DLD1 (cell line): ENCODE measurements around the gene CACNA1S.

ENCODE experiments used
- in situ Hi-C: cut with HindIII; loops from 2 replicates; pipeline ENCODE4 v1.10.0; 2017; ENCODE audit warnings: low sequenced_read_pairs

Gene CACNA1S

DNA sequence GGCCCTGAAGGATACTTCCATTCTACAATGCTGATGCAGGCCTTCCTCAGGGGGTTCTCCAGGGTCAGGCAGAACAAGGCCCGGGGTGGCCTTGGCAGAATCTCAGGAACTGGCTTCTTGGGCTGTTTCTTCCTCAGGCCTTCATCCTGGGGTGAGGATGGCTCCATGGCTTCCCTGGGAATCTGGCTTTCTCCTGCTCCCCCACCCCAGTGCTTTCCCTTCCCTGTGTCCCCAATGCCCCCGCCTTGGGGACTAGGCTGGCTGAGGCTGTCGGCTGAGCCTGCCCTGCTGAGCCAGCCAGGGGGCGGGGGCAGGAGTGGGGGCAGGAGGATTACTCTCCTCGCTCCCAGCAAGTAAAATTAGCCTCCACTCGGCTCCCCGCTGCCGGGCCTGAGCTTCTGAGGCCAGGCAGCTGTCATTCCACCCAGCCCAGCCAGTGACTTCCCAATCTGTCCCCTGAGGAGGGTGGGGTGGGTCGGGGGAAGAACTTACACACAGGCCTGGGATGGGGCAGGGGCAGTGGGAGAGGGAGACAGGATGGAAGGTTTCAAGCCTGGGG lies at the start of gene CACNA1S:
CACNA1S (minus strand) TSS at position 254 of the 559 bp plus-strand sequence; CDS start at position 167, 87 bp downstream.
- in situ Hi-C loops, result no loop called here

DNA sequence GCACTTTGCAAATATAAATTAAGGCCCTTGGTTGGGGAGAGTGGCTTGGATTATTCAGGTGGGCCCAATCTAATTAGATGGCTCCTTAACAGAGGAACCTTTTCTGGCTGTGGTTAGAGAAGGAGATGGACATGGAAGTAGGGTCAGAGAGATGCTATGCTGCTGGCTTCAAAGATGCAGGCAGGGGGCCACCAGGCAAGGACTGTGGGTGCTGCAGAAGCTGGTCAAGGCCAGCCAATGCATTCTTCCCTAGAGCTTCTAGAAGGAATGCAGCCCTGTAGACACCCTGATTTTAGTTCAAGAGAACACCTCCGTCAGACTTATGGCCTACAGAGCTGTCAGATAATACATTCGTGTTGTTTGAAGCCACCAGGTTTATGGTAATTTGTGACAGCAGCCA lies 45.7 kb upstream of the CACNA1S start:
- in situ Hi-C loops, result loop anchor here (5.0 kb wide), 2 partner anchors 69 to 144 kb away; no protein-coding TSS in a partner anchor

DNA sequence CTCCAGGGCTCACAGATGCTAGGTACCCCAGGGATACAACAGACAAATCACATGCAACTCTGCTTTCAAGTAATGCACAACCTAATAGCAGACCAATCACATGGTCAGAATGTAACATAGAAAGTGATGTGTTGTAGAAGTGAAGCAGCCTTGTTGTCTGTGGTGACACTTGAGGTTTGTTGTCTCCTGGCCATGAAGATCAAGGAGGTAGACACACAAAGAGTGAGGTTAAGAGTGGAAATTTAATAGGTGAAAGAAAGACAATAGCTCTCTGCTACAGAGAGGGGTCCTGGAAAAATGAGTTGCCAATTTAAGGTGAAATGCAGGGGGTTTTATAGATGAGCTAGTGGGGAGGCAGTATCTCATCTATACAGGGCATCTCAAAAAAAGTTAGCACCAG lies 44.6 kb upstream of the CACNA1S start:
- in situ Hi-C loops, result loop anchor here (5.0 kb wide), 2 partner anchors 70 to 145 kb away; no protein-coding TSS in a partner anchor

DNA sequence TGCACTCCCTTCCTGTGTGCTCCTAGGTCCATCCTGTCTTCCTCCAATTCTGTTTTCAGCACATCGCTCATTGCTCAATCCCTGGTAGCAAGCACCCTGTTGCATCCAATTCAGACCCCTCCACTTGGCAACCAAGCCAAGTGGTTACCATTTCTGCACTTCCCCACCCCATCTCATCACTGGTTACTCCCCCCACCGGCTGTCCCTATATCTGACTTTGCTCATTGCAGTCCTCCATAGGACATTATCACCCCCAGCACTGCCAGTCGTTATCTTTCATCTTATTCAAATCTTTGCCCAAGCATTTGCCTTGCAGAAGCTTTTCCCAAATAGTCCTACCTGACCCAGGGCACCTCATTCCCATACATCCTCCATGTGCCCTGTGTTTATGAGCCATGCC lies 44.1 kb upstream of the CACNA1S start:
- in situ Hi-C loops, result loop anchor here (5.0 kb wide), 2 partner anchors 71 to 146 kb away; no protein-coding TSS in a partner anchor

DNA sequence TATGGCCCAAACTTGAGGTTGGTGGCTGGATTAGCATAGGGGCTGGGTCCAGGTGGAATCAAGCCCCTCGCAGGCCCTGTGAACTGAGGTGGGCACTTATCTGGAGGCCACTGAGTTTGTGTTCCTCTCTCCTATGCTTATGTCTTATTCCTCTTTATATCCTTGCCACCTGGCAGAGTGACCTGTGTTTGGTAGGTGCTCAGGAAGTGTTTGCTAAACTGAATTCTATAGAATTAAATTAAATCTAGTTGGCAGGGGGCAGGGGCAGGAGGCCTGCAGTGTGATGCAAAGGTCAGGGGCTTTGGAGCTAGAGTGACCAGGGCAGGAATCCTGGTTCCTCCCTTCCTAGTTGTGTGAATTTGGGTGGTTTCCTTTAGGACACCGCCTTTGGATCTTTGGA lies 43.1 kb upstream of the CACNA1S start:
- in situ Hi-C loops, result loop anchor here (5.0 kb wide), 2 partner anchors 72 to 147 kb away; no protein-coding TSS in a partner anchor

DNA sequence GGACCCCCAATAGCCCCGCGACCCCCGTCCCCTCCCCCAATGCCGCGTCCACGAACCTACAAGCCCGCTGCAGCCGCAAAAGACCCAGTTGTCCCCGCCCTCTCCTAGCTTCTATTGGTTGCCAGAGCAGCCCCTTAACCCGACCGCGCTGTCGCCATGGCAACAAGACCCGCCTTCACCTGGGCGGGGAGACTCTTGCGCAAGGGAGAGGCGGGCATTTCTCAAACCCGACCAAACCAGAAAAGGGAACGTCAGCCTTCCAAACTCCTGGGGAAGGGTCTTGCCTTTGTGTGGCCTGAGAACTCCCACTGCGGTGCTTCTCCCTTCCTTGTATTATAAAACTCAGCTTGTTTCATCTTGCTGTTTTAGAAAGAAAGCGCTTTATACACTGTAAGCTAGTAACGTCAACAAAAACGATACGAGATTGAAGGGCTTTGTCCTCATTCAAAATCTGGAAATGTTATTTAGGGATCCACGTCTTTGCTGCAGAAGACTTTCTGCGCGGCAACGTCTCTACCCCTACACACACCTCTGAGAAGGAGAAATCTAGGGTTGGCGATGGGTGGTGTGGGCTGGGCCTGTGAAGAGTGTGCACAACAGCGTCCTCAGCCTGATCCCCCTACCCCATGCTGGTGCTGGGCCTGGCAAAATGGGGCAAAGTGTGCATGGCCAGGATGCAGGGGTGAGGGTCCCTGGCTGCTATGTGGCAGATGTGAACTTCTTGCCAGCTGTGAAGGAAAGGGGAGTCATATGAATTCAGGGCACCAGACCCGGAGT lies 42.4 kb upstream of the CACNA1S start, which contains the start of gene TMEM9:
TMEM9 (minus strand) TSS at position 86 of the 777 bp plus-strand sequence. CDS start 551 bp downstream, outside the sequence.
- in situ Hi-C loops, result loop anchor here (5.0 kb wide), 2 partner anchors 73 to 148 kb away; no protein-coding TSS in a partner anchor

DNA sequence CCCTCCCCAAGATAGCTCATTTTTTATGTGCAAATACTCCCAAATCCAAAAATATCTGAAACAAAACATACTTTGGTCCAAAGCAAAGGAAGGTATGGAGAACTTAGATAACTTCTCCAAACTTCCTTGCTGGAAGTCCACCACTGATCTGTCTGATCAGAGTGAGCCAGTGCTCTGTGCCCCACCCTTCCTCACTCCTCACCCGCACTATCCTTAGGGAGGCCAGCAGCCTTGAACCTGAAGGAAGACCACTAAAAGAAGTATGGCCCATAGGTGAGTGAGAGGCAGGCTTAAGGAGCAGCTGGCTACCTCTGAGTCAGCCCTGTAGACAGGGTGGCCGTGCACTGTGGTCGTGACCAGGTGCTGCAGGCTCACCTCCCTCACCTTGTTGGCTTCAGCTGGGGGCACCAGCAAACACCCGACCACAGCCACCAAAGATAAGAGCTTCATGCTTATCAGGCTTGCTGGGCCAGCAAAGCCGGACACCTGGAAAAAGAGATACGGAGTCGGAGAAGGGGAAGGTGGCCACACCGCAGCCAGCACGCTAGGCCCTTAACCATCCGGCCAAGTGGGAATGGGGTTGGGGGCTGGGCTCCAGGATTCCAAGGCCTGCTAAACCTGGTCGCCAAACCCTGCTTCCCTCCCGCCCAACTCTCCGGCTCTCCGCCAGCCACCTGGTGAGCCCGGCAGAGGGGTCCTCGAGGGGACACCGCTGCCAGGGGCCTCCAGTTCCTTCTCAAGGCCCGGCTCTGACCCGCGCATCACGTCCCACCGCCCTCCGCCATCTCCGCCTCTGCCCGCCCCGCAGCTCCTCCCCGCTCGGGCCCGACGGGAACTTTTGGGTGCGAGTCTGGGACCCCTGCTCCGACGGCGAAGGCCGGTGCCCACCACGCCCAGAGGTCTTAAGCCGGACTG lies 41.5 kb upstream of the CACNA1S start:
- in situ Hi-C loops, result no loop called here

DNA sequence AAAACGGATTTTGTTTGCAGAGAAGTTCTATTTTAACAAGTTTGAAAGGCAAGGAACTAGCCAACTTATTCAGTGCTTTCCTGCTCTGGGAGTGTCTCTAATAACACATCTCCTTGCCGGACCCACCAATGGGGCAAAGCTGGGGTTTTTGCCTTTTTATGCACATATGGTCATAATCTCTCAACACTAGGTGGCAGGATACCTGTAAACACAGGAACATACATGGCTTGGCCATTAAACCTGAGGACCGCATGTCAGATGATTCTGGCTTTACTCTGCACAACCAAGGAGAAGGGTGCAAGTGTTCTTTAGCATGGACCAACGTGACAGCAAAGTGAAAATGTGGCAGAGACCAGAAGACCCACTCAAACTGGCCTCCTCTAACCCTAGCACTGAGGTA lies 37.2 kb upstream of the CACNA1S start:
- in situ Hi-C loops, result no loop called here

DNA sequence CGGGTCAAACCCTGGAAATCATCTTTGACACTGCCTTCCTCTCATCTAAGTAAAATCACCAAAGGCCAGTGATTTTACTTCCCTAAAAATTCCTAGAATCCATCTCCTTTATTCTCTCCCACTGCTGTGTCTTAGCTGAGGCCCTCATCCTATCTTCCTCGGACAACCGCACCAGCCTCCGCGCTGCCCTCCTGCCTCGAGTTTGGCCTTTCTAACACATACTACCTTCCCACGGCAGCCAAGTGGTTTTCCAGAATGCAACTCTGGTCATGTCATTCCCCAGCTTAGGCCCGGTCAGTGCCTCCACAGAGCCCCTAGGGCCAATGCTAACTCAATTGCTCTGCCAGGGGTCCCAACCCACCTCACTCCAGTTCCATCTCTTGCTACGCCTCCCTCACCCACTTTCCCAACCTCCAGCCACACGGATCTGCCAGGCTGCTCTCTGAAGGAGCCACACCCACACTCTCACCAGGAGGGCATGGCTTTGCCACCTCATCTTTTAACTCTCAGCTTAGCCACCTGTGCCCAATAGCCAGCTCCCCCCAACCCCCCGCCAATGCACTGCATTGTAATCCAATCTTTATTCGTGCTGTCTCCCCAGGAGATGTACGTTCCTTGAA lies 35.3 kb upstream of the CACNA1S start:
- in situ Hi-C loops, result no loop called here

DNA sequence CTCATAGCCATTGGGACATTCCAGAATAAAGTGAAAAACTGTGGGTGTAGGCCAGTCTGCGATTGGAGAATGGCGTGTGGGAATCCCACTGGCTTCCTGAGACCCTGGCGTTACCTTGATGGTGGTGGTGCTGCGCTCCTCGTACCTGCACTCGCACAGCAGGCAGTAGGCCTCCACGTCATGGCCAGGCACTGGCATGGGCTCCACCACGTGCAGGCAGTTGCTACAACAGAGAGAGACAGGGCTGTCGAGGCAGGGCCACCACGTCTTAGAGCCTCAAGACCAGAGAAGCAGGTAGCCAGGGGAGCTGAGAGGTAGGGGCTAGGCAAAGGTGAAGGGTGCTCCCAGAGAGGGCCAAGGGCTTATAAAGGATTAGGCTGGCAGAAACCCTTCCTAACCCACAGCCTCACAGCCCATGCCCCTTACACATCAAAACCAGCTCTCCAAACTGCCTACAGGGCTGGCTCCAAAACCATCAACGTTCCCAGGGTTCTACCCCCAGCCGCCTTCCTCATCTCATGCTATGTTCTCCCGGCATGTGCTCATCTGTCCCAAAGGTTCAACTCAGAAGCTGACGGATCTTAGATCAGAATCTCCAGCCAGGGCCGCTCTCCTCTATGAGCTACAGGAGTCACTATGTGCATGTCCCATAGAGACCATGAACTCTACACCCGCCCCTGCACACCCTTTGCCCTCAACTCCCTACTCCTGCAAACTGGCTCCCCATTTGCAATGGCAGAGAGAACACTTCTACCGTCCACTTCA lies 34.6 kb upstream of the CACNA1S start:
- in situ Hi-C loops, result no loop called here

DNA sequence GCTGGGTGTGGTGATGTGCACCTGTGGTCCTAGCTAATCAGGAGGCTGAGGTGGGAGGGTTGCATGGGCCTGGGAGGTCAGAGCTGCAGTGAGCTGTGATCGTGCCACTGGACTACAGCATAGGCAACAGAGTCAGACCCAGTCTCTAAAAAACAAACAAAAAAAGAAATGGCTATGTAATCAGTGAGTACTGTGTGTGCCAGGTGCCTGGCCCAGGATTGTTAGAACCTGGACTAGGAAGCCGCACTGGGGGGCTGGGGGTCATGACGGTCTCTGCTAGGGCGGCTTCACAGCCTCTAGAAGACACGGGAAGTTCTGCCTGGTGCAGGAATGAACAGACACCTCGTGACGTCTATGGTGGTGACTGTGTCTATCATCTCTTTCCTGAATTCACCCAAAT lies 33.6 kb upstream of the CACNA1S start:
- in situ Hi-C loops, result no loop called here

DNA sequence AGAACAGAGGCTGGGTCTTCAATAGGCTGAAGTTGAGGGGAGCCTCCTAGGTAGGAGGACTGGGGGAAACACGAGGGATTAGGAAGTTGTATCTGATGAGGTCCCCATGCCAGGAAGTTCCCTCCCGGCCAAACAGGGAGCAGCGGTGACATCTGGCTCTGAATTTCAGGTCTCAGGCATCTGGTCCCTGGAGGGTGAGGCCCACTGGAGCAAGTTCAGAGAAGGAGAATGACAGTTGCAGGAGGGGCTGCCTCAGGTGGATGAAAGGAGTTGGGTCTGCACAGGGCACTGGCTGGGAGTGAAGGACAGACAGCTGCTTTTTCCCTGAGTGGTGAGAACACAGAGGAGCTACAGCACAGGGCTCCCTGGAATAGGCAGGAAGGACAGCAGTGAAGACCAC lies 32.9 kb upstream of the CACNA1S start:
- in situ Hi-C loops, result no loop called here

DNA sequence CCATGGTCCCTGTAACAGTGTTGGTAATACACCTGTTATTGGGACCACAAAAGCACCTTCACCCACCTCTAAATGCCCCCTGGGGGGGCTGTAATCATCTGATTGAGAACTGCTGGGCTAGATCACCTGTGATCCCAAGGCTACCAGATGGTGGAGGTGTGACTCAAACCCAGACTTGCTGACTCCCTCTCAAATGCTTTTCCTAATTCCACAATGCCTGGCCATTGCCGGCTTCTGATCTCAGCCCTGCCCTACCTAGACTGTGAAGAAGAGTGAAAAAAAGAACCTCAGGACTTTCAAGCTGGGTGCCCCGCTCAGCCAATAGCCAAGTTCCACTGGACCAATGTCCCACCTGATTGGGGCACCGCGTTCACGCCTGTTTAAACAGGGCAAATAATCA lies 32.5 kb upstream of the CACNA1S start:
- in situ Hi-C loops, result no loop called here

DNA sequence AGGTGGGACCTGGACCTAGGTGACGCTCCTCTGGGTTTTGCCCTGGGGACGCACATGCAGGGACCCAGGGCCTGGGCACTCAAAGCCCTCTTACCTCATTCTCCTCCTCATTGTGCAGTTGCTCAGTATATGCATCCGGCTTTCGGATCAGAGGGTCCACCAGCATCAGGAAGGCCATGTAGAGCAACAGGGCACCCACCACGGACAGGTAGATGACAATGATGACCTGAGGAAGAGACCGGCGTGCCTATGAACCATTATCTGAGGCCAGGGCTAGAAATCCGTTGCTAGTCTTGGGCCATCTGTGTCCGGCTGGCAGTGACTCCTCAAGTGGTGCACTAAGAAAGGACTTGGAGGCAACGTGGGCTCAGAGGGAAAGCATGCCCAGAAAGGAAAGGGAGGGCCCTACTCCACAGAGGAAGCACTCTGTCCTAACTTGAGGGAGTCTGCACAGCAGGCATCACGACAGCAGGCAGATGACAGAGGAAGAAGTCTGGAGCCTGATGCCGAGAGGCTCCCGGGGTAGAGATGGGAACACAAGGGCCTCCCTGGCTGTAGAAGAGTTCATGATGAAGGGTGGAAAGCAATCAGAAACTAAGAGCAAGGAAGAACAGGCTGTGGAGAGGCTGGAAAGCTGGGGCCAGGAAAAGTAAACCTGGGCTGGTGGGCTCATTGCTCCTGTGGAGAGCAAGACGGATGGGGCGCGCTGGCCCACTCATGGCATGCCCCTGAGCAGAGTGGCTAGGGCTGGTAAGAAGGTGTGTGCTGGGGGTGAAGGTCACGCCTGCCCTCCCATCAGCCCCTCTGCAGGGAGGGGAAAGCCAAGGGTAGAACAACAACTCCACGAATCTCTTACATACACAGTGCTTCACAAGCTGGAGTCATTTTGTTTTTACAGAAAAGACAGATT lies 31.8 kb upstream of the CACNA1S start:
- in situ Hi-C loops, result no loop called here

DNA sequence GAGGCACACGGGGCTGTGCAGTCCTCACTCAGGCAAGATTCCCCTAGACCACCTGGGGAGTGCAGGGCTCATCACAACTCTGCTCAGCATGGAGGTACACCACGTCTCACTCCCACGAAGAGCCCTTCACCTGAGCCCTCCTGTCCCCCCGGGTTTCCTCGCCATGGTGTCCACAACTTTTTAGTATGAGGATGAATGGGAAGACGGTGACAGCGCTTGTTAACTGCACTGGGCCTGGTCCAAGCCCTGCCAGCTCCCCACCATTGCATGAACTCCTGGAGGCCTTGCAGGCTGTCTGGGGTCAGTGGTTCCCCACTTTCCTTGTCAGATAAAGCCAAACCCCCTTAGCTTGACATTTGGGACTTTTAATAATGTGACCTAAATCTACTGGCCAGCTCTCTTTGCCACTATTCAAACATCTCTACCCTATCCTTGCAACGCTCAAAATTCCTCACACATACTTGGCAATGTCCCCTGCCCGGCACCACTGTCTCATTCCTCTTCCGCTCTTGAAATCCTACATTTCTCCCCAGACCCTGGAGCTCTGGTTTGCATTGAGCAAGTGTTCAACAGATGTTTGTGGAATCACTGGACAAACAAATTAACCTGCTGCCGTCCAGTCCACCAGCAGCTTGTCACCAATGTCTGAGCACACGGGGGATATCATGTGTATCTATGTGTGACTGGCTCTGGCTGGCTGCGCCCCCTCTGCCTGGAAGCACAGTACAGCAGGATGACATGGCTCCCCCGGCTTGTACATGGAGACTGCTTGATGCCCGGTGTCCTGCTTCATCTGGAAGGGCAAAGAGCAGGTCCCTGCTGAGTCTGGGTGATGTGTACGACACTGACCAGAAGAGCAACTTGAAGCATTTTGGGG lies 30.9 kb upstream of the CACNA1S start:
- in situ Hi-C loops, result no loop called here

DNA sequence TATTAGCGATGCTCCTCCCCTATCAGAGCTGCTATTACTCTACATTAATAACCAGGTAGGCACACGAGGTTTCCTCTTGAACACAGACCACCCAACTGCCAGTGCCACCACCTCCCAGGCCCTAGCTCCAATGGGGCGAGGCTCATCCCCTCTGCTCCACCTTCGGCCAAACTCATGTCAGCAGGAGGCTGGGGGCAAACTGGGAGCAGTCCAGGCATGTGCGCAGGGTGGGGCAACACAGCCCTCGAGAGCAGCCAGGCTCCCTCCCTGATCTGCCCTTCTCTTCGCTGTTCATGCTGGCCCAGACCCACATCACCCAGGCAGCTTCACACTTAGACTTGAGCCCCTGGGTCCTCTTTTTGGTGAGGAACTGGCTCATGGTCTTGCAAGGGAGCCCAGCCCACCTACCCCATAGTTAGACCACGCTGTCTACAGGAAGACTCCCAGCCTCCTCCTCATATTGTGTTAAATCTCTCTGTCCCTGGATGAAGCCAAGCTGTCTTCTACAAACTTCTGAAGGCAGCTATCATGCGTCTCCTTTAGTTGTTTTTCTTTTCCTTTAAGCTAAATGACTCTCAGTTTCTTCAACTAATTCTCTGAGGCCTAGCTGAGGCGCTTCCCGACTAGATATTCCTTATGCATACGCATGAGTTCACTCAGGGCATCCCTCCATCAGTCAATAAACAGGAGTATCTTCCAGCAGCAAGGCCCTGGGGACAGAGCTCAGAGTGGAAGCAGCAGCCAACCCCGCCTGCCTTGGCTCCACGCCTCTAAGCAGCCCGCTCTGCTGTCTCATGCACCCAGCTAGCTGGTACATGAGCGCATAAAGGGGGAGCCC lies 30.0 kb upstream of the CACNA1S start:
- in situ Hi-C loops, result no loop called here

DNA sequence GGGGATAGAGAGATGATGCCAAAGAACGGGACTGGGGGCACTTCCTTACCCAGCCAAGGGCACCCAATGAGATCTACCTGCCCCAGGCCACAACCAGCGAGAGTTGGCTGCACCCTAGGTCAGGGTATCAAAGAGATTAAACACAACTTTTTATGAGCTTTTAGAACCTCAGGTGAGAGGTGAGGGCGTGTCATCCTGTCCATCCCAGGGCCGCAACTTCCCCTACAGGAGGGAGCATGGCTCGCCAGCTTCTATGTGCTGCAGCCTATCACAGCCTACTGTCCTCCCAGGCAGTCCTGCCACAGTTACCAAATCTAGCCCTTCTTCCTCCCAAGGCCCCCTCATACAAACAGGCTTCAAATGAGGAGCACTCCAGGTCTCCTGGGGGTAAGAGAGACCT lies 29.2 kb upstream of the CACNA1S start:
- in situ Hi-C loops, result no loop called here
